CD4-positive, alpha-beta T cell treated with Interleukin-4 for 4 hours (primary cell): ENCODE results near the gene DDTL.

ENCODE experiments used
- DNase-seq: peaks from one replicate; pipeline ENCODE4 v3.0.0-alpha.2; 2020

DDTL gene

DNA sequence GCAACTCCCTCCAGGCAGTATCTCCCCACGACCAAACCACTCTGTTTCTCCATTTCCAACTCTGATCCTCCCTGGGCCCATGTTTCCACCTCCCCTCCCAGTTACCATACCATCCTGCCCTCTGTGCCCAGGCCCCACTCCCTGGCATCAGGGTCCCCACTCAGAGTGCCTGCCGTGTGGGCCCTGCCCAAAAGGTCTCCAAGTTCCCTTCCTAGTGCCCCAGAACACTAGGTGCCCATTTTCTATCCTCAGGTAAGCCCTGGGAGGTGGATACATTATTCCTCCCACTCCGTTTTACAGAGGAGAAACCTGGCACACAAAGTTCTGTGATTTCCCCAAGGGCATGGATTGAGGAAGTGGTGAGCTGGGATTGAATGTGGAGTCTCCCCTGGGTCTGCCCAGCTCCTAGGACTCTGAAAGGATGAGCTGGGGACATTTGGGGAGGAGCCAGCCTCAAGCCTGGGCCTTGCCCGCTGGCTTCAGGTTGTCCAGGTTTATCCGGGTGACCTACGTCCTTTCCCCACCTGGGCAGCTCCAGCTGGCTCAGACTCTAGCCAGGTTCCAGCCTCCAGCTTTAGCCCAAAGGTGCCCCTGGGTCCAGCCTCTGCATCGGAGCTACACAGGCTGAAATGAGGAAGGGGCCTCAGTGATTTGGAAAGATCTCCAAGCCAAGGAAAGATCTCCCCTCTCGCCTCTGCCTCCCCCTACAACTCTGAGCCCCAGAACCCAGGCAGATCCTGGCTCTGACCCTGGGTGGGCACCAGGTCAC is 40.7 kb downstream of the DDTL start:
- DNase-seq = no peak

GRCh38 chr22:24008022-24008283 is 41.3 kb downstream of the DDTL start:
- no peak for DNase-seq

DNA sequence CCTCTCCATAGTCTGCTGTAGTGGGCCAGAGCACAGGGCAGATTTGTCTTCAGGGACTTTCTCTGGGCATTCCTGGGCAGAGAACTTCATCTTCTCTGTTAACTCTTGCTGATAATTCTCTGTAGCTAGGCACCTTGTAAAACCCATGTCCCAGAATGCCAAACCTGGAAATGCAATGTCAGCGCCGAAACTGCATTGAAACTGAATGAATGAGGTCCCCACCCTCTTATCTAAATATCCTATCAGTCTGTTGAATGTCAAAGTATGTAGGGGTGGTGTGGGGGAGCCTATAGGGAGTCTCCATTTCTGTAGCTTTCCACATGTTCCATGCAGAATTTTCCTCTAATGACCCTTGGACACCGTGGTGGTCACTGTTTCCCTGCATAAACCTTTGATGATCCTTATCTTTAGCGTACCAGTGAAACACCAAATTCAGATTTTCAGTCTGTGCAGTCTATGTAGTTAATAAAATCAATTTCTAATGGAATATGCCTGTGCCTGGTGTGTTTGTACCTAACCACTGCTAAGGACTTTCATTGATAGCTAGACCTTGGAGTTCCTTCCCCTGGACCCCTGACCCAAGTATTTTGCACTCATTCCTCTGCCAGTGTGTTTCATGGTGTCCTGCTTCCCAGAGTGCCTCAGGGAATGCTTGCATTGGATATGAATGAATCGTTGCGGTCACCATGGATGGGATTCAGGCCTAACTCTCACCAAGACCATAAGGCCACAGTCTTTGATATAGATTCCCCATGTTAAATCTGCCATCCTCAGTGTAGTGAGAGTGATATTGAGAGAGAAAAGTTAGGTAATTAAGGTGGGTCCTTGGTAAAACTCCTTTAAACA is 41.9 kb downstream of the DDTL start:
- DNase-seq = no peak

GRCh38 chr22:24009227-24010017 is 42.7 kb downstream of the DDTL start:
- DNase-seq = no peak

GRCh38 chr22:24010018-24010391 is 43.3 kb downstream of the DDTL start:
- DNase-seq = no peak

DNA sequence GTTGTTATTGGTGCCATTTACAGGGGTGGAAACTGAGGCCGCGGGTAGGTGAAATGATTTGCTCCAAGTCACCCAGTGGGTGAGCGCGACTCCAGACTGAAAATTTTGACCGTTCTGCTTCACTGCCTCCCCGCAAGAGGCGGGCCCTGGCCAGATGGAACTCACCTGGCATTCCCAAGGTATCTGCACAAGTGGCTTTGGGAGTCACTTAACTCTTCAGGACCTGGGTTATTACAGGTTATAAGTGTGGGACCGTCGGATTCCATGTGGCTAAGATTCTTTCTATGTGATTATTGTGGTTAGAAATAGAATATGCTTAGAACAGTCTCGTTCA is 45.0 kb downstream of the DDTL start:
- DNase-seq = no peak

DNA sequence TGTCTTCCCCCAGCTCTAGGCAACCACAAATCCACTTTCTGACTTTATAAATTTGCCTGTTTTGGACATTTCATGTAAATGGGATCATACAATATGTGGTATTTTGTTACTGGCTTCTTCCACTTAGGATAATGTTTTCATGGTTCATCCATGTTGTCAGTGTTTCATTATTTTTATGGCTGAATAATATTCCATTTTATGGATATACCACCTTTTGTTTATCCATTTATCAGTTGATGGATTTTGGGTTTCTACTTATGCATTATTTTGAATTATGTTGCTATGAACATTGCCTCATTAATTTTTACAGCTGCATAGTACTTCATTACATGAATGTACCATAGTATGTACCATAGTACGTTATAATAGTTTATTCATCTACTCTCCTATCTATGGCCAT is 49.5 kb downstream of the DDTL start:
- DNase-seq = no peak

GRCh38 chr22:24021304-24021703 is 54.6 kb downstream of the DDTL start:
- DNase-seq = no peak
